Limb (tissue), 2 donors: ENCODE data around the gene TPP2.

Source experiments
- DNase-seq, 2 donors: peaks; one replicate each; pipeline ENCODE4 v3.0.0-alpha.2; 2016; ENCODE audit errors: extremely low spot score in 2 of 2

The TPP2 gene

DNA sequence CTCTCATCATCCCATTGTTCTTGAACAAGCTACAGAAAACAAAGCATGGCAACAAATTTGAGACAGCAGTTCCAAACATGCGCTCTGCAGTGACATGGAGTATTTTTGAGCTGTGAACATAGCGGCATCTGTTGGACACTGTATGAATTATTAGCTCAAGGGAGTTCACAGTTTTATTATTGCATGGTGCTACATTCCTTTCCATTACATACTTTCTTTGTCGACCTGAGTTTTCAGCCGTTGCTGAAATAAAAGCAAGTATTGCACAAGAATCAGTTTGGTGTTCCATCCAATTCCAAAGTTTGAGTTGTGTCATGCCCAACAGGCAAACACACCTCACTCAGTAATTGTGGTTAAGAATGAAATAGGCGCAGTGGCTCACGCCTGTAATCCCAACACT is 128.1 kb downstream of the TPP2 start:
- peak in 1 of 2 donors; percentile 34 for DNase-seq

DNA sequence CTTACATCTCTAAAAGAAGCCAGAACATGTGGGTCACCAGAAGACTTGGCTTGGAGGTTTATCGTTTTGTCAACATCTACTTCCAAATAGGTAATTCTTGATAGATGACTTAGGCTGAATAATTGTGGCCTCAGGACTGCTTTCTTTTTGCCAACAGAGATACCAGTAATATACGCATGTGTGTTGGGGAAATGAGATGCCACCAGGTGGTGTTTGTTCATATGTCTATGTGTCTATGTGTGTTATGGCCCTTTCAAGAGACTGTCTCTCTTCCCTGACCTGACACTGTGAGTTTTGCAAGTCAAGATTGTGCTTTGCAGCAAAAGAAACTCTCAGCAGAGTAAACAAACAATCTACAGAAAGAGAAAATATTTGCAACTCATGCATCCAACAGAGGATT is 129.6 kb downstream of the TPP2 start:
- DNase-seq, result no peak
